Kasumi-1 (cell line): Measurements from ENCODE around the gene ZDHHC4.
"Not testable (repeated sequence)": the region's sequence is repeated elsewhere in the genome, so short reads cannot be mapped to it uniquely, and the experiment has no call there.

Experiments used
- DNase-seq, 2 experiments: peaks; one replicate each; lab custom pipeline; 2025; lab: John Stamatoyannopoulos, UW

ZDHHC4 gene

DNA sequence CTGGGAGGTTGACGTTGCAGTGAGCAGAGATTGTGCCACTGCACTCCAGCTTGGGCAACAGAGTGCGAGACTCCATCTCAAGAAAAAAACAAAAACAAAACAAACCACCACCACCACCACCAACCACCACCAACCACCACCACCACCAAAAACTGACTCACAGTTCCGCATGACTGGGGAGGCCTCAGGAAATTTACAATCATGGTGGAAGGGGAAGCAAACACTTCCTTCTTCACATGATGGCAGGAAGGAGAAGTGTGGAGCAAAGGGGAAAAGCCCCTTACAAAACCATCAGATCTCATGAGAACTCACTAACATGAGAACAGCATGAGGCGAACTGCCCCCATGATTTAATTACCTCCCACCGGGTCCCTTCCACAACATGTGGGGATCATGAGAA, 57.7 kb downstream of the ZDHHC4 start:
- not testable (repeated sequence) for DNase-seq

- no peak for DNase-seq
Measured at GRCh38 chr7:6636741-6637543, 59.7 kb downstream of the ZDHHC4 start, which contains the start of gene ZNF316. ZNF316 (plus strand) TSS chr7:6637318; CDS start chr7:6642410, 5,092 bp downstream.

- peak in 1 of 2 experiments; percentile 27 for DNase-seq
Measured at GRCh38 chr7:6637544-6638229, 60.4 kb downstream of the ZDHHC4 start.
